Measurements from ENCODE around the gene OSBPL10. TPM values are rescaled to one million over a fixed set of nuclear protein-coding genes. Genes with fewer than 3 reads are reported as not detected.

The OSBPL10 gene
- total and polyA plus RNA-seq, 7 donors, result 2.3 to 77.7 (median 8.5) TPM

DNA sequence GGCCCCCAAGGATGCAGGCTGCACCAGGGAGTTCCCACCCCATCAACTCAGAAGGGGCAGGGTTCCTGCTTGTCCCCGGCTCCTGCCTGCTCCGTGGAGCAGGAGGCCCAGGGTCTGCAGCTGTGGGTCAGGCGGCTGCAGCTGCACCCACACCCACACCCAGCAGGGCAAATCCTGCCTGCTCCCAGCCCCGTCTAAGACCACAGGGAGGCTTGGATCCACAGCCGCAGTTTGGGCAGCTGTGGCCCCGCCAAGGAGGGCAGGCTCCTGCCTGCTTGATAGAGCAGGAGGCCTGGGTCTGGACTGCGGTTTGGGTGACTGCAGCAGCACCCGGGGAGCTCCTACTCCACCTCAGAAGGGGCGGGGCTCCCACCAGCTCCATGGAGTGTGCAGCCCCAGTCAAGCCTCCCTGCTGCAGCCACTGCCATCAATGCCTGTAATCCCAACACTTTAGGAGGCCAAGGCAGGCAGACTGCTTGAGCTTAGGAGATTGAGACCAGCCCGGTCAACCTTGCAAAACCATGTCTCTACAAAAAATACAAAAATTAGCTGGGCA, 163.6 kb downstream of the OSBPL10 start:
- intact Hi-C loops (cut with DNase I), result no loop called here
- Histone ChIP-seq H3K36me3 (no peaks in the 10 kb centered on the region), H3K27me3 (no peaks in the 10 kb centered on the region), H3K27ac (no peak overlapping the region), H3K4me3 (no peak overlapping the region), H3K9me3 (no peaks in the 10 kb centered on the region), H3K4me1 (no peaks in the 10 kb centered on the region)
- DNase-seq, result no peak
- WGBS, 2 donors, result 85% methylated on average over 10 of the region's 10 CpGs
- TF ChIP-seq, protein P1, sequence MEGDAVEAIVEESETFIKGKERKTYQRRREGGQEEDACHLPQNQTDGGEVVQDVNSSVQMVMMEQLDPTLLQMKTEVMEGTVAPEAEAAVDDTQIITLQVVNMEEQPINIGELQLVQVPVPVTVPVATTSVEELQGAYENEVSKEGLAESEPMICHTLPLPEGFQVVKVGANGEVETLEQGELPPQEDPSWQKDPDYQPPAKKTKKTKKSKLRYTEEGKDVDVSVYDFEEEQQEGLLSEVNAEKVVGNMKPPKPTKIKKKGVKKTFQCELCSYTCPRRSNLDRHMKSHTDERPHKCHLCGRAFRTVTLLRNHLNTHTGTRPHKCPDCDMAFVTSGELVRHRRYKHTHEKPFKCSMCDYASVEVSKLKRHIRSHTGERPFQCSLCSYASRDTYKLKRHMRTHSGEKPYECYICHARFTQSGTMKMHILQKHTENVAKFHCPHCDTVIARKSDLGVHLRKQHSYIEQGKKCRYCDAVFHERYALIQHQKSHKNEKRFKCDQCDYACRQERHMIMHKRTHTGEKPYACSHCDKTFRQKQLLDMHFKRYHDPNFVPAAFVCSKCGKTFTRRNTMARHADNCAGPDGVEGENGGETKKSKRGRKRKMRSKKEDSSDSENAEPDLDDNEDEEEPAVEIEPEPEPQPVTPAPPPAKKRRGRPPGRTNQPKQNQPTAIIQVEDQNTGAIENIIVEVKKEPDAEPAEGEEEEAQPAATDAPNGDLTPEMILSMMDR (IDR thresholded peaks at IDR 0.05), result no peak
- TF ChIP-seq EP300 (IDR thresholded peaks at IDR 0.05) (no peak), POLR2A (IDR thresholded peaks at IDR 0.05) (no peak), POLR2AphosphoS5 (IDR thresholded peaks at IDR 0.05) (no peak)

DNA sequence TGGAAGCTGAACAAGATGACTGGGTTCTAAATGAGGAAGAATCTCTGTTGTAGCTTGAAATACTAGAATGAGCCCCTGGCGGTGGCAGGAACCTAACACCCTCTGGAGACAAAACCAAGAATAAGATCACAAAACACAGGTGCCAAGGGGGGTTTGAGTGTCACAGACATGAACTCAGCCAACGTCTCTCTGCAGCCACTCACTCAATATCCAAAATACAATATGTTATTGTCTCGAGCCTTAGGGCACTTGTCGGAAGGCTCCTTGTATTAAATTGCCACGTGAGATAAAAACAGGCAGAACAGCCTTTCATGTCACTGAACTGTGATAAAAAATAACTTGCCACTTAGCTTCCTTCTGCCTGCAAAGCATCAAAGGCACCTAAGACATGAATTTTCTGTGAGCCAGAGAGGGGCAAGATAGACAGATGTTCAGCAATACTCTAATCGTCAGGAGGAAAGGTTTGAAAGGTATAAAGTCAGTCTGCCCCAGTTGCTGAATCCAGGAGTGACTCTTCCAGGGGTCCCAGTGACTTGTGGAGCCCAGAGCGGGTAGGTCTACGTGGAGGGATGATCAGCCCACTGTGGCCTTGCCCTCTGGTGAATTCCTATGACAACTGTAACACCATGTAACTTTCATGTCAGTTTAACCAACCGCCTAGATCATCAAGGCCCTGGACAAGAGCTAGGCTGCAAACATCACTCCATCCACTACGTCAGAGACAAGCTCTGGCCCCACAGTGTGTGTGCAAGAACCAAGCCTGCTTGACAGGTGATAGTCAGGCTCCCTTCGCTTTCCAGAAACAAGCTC, 165.2 kb downstream of the OSBPL10 start:
- no peaks in the 10 kb centered on the region for H3K27me3 ChIP-seq

DNA sequence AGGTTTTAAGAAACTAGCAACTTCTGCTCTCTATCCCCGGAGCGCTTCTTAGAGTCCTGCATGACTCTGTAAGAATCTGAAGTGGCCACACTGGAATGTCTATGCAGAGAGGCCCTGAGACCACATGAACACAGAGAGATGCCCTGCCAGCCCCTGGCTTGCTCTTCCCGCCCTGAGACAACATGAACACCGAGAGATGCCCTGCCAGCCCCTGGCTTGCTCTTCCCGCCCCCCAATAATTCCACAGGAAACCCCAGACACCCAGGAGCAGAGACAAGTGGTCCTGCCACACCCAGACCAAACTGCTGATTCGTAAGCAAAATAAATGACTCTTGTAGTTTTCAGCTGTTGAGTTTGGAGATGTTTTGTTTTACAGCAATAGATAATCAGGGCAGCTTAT, 166.1 kb downstream of the OSBPL10 start:
- whole genome bisulfite sequencing, 2 donors, result 73 to 75% methylated on average over 6 of the region's 6 CpGs
- Histone ChIP-seq H3K27ac (no peak overlapping the region), H3K27me3 (no peaks in the 10 kb centered on the region), H3K4me3 (no peak overlapping the region), H3K4me1 (no peaks in the 10 kb centered on the region), H3K36me3 (no peaks in the 10 kb centered on the region), H3K9me3 (no peaks in the 10 kb centered on the region)
- DNase-seq, result no peak
- intact Hi-C loops (cut with DNase I), result no loop called here
- TF ChIP-seq POLR2A (IDR thresholded peaks at IDR 0.05), result no peak
- no peak for TF ChIP-seq EP300 (IDR thresholded peaks at IDR 0.05)
- TF ChIP-seq POLR2AphosphoS5 (IDR thresholded peaks at IDR 0.05), result no peak
- TF ChIP-seq, protein P1 (IDR thresholded peaks at IDR 0.05), result no peak

More for the DNA sequence above, 165.2 kb downstream of the OSBPL10 start:
- TF ChIP-seq, protein P1 (IDR thresholded peaks at IDR 0.05), result no peak
- no peak for TF ChIP-seq POLR2AphosphoS5 (IDR thresholded peaks at IDR 0.05)
- TF ChIP-seq POLR2A (IDR thresholded peaks at IDR 0.05), result no peak
- TF ChIP-seq EP300 (IDR thresholded peaks at IDR 0.05), result no peak
- no peak for DNase-seq
- H3K4me3 ChIP-seq, result no peak overlapping the region
- 46 to 58% methylated on average over 11 of the region's 11 CpGs for WGBS, 2 donors
- no peaks in the 10 kb centered on the region for H3K4me1 ChIP-seq
- H3K36me3 ChIP-seq, result no peaks in the 10 kb centered on the region
- no peak overlapping the region for H3K27ac ChIP-seq
- intact Hi-C loops (cut with DNase I), result no loop called here
- H3K9me3 ChIP-seq, result no peaks in the 10 kb centered on the region

DNA sequence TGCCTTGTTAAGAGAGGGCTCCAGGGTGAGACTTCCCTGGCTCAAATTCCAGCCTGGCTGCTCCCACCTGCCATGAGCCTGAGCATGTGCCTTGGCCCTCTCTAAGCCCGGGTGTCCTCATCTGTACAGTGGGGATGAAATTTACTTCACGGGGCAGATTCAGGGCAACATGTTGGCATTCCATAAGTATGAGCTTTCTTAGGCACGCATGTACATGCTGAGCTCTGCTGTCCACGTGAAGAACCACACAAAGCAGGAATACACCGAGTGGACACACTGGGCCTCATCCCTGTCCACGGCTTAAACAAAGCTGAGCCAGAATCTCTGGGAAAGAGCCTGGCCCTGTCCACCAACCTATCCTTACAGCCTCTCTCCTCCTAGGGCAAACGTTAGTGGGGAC, 167.4 kb downstream of the OSBPL10 start:
- Histone ChIP-seq H3K4me3 (no peak overlapping the region), H3K36me3 (no peaks in the 10 kb centered on the region), H3K9me3 (no peaks in the 10 kb centered on the region), H3K27me3 (no peaks in the 10 kb centered on the region), H3K4me1 (no peaks in the 10 kb centered on the region), H3K27ac (no peak overlapping the region)
- DNase-seq, result no peak
- WGBS, 2 donors, result 94 to 96% methylated on average over 7 of the region's 7 CpGs
- TF ChIP-seq POLR2A (IDR thresholded peaks at IDR 0.05) (no peak), POLR2AphosphoS5 (IDR thresholded peaks at IDR 0.05) (no peak), EP300 (IDR thresholded peaks at IDR 0.05) (no peak)
- TF ChIP-seq, protein P1 (IDR thresholded peaks at IDR 0.05), result no peak
- intact Hi-C loops (cut with DNase I), result no loop called here
